Measurements from ENCODE around the gene KCNMA1.

GRCh38 chr10:77609781-77610272, 27.8 kb downstream of the KCNMA1 start:
- TF ChIP-seq YY1 (IDR thresholded peaks at IDR 0.05; ENCODE audit: insufficient read depth, insufficient read length) (no peak), ZNF274 (IDR thresholded peaks at IDR 0.05; ENCODE audit: low read depth, low read length) (no peak), SUZ12 (IDR thresholded peaks at IDR 0.05; ENCODE audit: extremely low read depth, insufficient read depth, insufficient read length) (no peak)

Data from NT2/D1 (cell line).